Testis (tissue), 2 donors: ENCODE data around the gene UGT1A8.

Experiments used
- POLR2A ChIP-seq: fragments of 450-650 bp; IDR thresholded peaks from one replicate; pipeline ENCODE4 v1.6.1; 2017; ENCODE audit warnings: antibody characterized with exemption, mild to moderate bottlenecking, moderate library complexity
- TF ChIP-seq, protein P1 (sequence below), 3 experiments: fragments of 450-650 bp in 2 of 3; fragments of 200-600 bp in 1 of 3; sonication (generic) in 1 of 3; IDR thresholded peaks; one replicate each; pipeline ENCODE4 v1.5.1; 2016 to 2019; ENCODE audit warnings: antibody characterized with exemption in 3 of 3, mild to moderate bottlenecking in 2 of 3, moderate library complexity in 1 of 3

DNA sequence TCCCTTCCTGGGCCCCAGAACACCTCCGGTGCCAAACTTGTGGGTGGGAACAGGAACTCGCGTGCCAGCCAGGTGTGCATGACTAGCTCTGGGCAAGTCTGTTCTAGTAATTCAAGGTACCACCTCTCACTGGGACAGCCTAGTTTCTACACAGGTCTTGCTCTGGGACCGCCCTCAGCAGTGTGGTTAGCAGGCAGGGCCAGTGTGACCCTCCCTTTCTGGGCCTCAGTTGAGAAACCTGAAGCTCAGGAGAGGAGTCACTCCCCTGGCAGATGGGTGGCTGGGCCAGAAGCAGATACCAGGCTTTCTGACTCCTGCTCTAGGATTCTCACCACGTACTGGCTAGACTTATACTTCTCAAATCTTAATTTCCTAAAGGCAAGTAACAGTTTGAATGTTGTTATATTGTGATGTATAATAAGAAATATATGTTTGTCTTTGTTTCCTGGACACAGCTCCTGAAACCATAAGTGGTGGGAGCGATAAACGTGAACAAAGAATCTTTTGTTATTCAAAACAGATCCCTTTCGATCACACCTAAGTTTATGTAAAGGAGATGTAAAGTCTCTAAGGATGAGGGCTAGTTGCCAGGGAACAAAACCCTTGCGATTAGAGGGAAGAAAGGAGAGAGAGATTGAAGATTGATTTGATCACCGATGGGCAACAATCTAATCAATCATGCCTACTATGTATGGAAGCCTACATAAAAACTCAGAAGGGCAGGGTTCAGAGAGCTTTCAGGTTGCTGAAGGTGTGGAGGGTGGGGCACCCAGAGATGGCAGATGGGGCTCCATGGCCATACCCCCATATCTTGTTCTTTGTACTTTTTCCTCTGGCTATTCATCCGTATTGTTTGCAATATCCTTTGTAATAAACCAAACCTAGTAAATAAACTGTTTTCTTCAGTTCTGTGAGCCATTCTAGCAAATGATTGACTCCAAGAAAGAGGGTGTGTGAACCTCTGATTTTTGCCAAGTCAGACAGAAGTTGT, 74.3 kb downstream of the UGT1A8 start:
- TF ChIP-seq, protein P1, sequence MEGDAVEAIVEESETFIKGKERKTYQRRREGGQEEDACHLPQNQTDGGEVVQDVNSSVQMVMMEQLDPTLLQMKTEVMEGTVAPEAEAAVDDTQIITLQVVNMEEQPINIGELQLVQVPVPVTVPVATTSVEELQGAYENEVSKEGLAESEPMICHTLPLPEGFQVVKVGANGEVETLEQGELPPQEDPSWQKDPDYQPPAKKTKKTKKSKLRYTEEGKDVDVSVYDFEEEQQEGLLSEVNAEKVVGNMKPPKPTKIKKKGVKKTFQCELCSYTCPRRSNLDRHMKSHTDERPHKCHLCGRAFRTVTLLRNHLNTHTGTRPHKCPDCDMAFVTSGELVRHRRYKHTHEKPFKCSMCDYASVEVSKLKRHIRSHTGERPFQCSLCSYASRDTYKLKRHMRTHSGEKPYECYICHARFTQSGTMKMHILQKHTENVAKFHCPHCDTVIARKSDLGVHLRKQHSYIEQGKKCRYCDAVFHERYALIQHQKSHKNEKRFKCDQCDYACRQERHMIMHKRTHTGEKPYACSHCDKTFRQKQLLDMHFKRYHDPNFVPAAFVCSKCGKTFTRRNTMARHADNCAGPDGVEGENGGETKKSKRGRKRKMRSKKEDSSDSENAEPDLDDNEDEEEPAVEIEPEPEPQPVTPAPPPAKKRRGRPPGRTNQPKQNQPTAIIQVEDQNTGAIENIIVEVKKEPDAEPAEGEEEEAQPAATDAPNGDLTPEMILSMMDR (IDR thresholded peaks at IDR 0.05) = no peak
- no peak for TF ChIP-seq POLR2A
